ENCODE measurements around the gene SYNPO.
A peak's percentile ranks its signal among the peaks of the same experiment; 100 is the strongest.

SYNPO gene

DNA sequence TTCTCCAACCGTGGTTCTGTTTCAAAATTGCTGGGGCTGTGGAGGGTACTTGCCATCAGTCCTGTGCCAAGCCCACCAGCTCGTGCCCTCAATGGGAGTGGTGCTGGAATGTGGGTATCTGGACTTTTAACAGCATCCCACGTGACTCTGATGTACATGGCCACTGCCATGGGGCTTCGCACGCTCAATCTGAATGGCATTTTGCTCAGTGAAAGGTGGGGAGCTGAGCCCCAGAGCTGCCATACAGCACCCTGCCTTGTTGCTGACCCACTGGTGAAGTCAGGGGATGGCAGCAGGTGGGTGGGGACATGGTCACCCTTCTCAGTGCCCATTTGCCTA lies 16.6 kb upstream of the SYNPO start:
- TF ChIP-seq, protein P1, sequence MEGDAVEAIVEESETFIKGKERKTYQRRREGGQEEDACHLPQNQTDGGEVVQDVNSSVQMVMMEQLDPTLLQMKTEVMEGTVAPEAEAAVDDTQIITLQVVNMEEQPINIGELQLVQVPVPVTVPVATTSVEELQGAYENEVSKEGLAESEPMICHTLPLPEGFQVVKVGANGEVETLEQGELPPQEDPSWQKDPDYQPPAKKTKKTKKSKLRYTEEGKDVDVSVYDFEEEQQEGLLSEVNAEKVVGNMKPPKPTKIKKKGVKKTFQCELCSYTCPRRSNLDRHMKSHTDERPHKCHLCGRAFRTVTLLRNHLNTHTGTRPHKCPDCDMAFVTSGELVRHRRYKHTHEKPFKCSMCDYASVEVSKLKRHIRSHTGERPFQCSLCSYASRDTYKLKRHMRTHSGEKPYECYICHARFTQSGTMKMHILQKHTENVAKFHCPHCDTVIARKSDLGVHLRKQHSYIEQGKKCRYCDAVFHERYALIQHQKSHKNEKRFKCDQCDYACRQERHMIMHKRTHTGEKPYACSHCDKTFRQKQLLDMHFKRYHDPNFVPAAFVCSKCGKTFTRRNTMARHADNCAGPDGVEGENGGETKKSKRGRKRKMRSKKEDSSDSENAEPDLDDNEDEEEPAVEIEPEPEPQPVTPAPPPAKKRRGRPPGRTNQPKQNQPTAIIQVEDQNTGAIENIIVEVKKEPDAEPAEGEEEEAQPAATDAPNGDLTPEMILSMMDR (IDR thresholded peaks at IDR 0.05; ENCODE audit: low read depth, low read length, missing control alignments): no peak
- H3K4me3 ChIP-seq (replicated peaks; ENCODE audit: low read depth, low read length): no peak overlapping the region
- DNase-seq (ENCODE audit: extremely low read depth, low read depth): no peak

DNA sequence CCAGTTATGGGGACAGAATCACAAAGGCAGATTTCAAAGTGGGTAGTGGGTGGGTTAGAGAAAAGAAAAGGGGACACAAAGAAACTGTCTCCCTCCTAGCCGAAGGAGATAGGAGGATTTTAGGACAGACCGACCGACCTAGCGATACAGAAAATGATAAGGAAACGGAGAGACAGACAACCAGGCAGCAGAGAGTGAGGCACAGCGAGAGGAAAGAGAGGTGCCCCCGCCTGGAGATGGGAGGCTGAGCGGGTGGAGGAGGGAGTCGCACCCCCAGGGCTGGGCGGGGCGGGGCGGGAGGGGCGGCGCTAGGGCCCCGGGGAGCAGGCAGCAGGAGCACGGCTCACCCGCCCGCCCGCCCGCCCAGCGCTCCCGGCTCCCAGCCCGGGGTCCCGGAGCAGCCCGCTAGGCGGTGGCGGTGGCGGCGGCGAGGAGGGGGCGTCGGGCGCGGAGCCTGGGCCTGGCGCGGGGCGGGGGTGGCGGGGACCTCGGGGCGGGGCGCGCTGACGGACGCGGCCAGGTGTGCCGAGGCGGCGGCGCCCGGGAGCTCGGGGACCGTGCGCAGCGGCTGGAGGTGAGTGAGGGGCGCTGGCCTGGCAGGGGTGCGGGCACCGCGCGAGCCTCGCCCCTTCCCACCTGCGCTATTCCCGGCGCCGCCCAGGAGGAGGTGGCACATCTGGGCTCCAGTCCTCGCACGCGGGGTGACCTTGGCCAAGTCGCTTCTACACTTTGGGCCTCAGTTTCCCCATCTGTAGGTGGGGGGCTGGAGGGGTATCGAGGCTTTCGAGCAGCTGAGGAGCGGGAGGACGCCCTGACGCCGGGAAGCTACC lies 15.9 kb upstream of the SYNPO start:
- no peak for DNase-seq (ENCODE audit: extremely low read depth, low read depth)
- H3K4me3 ChIP-seq (replicated peaks; ENCODE audit: low read depth, low read length): peak overlapping the region; percentile 49
- TF ChIP-seq, protein P1 (IDR thresholded peaks at IDR 0.05; ENCODE audit: low read depth, low read length, missing control alignments): no peak

DNA sequence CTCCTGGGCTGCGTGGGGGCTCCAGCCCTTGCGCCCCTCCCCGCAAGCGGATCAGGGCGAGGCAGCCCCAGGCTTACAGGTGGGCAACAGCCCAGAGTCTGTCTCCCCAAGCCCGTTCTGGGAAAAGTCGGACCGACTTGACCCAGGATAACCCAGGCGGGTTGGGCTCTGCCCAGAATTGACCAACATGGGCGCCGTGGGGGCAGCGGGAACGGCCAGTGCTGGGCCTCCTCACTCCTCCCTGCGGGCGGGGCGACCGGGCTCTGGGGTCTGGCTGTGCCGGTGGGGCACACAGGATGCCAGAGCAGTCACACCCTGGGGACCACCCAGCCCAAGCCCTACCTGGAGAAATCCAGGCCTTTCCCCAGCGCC lies 15.3 kb upstream of the SYNPO start:
- peak overlapping the region; percentile 49 for H3K4me3 ChIP-seq (replicated peaks; ENCODE audit: low read depth, low read length)
- DNase-seq (ENCODE audit: extremely low read depth, low read depth): no peak
- TF ChIP-seq, protein P1 (IDR thresholded peaks at IDR 0.05; ENCODE audit: low read depth, low read length, missing control alignments): no peak

DNA sequence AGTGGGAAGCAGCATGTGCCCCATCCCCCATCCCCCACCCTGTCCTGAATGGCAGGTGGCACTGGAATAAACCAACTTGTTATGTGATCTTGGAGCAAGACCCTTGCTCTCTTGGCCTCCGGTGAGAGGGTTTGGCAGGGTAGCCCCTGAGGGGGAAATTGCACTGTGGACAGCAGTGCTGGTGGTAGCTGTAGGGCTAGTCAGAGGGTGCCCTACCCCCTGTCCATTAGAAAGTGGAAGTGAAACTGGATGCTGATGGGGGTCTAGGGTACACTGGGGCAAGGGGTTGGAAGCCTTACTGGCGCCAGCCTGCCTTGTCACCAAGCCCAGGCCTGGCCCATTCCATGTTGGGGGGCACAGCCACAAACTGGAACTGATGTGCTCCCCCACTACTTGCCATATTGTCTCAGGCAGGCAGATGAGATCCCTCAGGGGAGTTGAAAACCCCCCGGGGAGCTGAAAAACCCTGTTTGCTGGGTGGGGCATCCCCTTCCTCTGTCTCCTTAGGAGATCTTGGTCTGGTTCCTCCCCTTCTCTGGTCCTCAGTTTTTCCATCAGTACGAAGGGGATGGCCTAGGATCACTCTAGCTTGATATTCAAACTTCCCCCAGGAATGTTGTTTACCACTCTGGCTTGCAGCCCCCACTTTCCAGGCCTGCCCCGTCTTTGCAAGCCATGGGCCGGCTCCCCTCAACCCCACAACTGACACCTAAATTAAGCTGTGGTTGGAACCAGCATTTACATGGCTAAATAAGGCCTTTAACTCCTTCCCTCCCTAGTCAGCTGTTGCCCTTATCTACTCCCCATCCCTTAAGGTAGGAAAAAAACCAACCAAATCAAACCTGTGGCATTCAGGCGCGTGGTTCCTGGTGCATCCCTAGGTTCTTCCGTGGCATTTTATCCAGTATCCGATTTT lies 14.4 kb upstream of the SYNPO start:
- TF ChIP-seq, protein P1 (IDR thresholded peaks at IDR 0.05; ENCODE audit: low read depth, low read length, missing control alignments): no peak
- no peak for DNase-seq (ENCODE audit: extremely low read depth, low read depth)
- 0 out of 2 replicates have a peak overlapping the region, but pooled peaks have one; percentile 3 for H3K4me3 ChIP-seq (replicated peaks; ENCODE audit: low read depth, low read length)

DNA sequence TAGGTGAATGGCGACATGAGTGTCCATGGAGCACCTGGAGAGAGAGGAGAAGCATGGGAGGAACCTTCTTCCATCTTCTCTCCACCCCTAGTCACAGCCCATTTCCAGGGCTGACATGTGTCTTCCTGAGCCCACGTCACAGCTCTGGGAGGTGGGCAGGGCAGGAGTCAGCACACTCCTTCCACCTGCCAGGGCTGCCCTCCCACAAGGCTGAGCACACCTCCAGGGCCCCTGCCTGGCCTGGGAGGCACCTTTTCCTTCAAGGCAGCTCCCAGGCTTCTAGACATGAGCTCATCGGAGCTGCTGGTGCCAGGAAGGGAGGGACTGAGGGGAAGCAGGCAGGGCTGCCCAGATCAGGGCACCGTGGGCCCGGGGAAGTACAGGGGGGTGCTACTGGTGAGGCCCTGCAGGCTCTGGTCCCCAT lies 13.6 kb upstream of the SYNPO start:
- DNase-seq (ENCODE audit: extremely low read depth, low read depth): no peak
- H3K4me3 ChIP-seq (replicated peaks; ENCODE audit: low read depth, low read length): no peak overlapping the region
- TF ChIP-seq, protein P1 (IDR thresholded peaks at IDR 0.05; ENCODE audit: low read depth, low read length, missing control alignments): no peak

DNA sequence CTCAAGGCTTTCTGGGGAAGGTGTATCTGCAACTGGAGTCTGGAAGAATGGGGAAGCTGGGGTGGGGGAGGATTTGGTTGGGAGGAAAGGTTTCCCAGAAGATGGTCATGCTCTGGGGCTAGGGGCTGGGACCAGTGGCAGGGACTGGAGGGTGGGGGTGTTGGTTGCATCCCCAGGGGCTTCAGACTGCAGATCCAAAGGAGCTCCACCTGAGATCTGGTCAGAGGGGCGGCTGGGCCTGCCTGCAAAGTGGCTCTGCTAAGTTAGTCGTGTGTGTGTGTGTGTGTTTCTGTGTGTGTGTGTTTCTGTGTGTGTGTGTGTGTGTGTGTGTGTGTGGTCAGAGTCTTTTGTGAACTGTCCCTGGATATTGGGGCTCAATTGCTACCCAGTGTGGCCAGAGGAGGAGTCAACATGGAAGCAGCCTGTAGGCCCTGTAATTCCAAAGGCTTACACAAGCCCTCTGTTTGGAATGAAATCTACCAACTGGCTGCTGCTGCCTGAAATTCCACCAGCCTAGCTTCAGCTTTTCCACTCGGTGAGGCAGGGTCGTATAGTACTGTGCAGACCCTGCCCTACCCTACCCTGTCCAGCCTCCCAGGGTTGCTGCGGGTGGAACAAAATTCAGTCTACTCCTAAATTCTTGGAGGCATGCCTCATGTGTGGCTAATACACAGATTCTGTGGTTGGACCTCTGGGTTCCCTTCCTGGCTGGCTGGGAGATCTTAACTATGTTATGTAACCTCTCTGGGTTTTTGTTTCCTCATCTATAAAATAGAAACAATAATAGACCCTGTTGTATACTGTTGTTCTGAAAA lies 12.5 kb upstream of the SYNPO start:
- TF ChIP-seq, protein P1 (IDR thresholded peaks at IDR 0.05; ENCODE audit: low read depth, low read length, missing control alignments): no peak
- no peak for DNase-seq (ENCODE audit: extremely low read depth, low read depth)
- no peak overlapping the region for H3K4me3 ChIP-seq (replicated peaks; ENCODE audit: low read depth, low read length)
